Activated CD8-positive, alpha-beta memory T cell treated with anti-CD3 and anti-CD28 coated beads, Interleukin-2, amount 10 ng/mL, durations not matched to agents 7 days and 5 days (primary cell): ENCODE results near the gene TRPM2. TPM values are rescaled to one million over a fixed set of nuclear protein-coding genes. Genes with fewer than 3 reads are reported as not detected.

ENCODE experiments used
- ATAC-seq: fragments of 150-1000 bp; cut with Tn5 transposase; one replicate; pipeline ENCODE4 v1.10.0; 2021; ENCODE audit warnings: moderate library complexity
- CTCF ChIA-PET: fragments of 350-600 bp; sonication (Branson Sonifier 250); formaldehyde crosslinking; loops from one replicate; lab custom pipeline; 2021; ENCODE audit warnings: antibody characterized with exemption; lab: Charles Lee
- DNase-seq: peaks from one replicate; pipeline ENCODE4 v3.0.0-alpha.2; 2020
- H3K27ac Mint-ChIP-seq: one replicate; pipeline ENCODE4 v1.8.0; 2021; ENCODE audit warnings: mild to moderate bottlenecking, mixed read lengths
- H3K27me3 Mint-ChIP-seq: one replicate; pipeline ENCODE4 v1.8.0; 2021; ENCODE audit warnings: mixed read lengths
- H3K36me3 Mint-ChIP-seq: one replicate; pipeline ENCODE4 v1.8.0; 2021; ENCODE audit warnings: mild to moderate bottlenecking, mixed read lengths
- H3K4me1 Mint-ChIP-seq: one replicate; pipeline ENCODE4 v1.8.0; 2021; ENCODE audit warnings: mixed read lengths
- H3K4me3 Mint-ChIP-seq: one replicate; pipeline ENCODE4 v1.8.0; 2021; ENCODE audit warnings: mild to moderate bottlenecking, moderate library complexity, mixed read lengths
- H3K9me3 Mint-ChIP-seq: one replicate; pipeline ENCODE4 v1.8.0; 2022; ENCODE audit warnings: low read depth, mixed read lengths
- total RNA-seq, 2 experiments: library from RNA; stranded (reverse); gene quantifications; one replicate each; pipeline ENCODE4 v1.2.3, GENCODE V29; 2021

TRPM2 gene
- total RNA-seq, 2 experiments from 2014 or later = 21.2 to 32.7 TPM

- Mint-ChIP-seq H3K4me3 (no peak overlapping the region), H3K36me3 (peaks cover 5% of the 10 kb centered on the region), H3K9me3 (no peaks in the 10 kb centered on the region), H3K27me3 (no peaks in the 10 kb centered on the region), H3K4me1 (no peaks in the 10 kb centered on the region), H3K27ac (no peak overlapping the region)
- CTCF ChIA-PET = no interaction called here
- no peak for DNase-seq
- ATAC-seq = no peak
Measured at GRCh38 chr21:44316277-44316900, 37.0 kb upstream of the TRPM2 start.

DNA sequence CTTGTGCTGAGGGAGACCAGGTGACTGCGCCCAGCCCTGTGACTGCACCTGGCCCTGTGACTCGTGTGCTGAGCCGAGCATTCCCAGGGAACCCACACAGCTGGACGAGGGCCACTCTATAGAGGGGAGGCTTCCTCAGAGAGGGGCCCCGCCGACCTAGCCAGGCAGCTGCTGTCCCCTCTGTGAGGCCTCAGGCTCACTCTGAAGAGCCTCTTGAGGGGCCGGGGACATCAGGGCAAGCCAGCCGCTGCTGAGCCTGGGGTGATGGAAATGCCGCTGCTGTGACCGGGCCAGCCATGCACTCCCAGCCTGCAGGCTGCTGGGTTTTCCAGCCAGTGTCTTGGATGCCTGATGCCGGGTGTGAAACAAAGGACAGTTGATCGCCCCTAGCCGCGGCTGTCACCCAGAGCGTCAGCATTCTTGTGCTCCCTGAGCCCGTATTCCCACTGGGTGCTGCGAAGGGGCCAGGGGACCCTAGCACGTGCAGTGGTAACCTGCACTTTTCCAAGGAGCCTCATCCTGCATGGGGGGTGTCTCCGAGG lies 36.1 kb upstream of the TRPM2 start:
- Mint-ChIP-seq H3K9me3 (no peaks in the 10 kb centered on the region), H3K27me3 (no peaks in the 10 kb centered on the region), H3K27ac (no peak overlapping the region), H3K4me1 (no peaks in the 10 kb centered on the region), H3K4me3 (no peak overlapping the region), H3K36me3 (peaks cover 5% of the 10 kb centered on the region)
- CTCF ChIA-PET = no interaction called here
- ATAC-seq (no peak), DNase-seq (no peak)

DNA sequence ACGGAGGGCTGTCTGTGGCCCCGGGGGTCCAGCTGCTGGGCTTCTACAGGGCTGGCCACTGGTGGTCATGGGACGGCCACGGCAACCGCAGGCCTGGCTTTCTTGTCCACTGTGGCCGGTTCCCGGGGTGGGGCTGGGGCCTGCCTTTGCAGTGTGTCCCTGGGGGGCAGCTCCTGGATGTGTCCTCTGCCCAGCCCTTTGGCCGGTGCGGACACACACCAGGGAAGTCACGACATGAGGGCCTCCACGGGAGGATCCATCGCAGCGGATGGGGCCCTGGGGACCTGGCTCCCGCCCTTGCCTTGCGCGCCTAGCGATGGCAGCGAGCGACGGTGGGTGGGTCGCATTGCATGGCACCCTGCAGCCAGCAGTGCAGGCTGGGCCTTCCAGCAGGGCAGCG lies 35.5 kb upstream of the TRPM2 start:
- Mint-ChIP-seq H3K4me1 (no peaks in the 10 kb centered on the region), H3K9me3 (no peaks in the 10 kb centered on the region), H3K4me3 (no peak overlapping the region), H3K36me3 (peaks cover 5% of the 10 kb centered on the region), H3K27me3 (no peaks in the 10 kb centered on the region), H3K27ac (no peak overlapping the region)
- ATAC-seq (no peak), DNase-seq (no peak)
- CTCF ChIA-PET = no interaction called here

- Mint-ChIP-seq H3K36me3 (peaks cover 5% of the 10 kb centered on the region), H3K4me1 (no peaks in the 10 kb centered on the region), H3K27ac (no peak overlapping the region), H3K4me3 (no peak overlapping the region), H3K9me3 (no peaks in the 10 kb centered on the region), H3K27me3 (no peaks in the 10 kb centered on the region)
- no peak for DNase-seq
- ATAC-seq = no peak
- CTCF ChIA-PET = no interaction called here
Measured at GRCh38 chr21:44318489-44319285, 34.7 kb upstream of the TRPM2 start.

GRCh38 chr21:44319407-44320065 lies 33.9 kb upstream of the TRPM2 start:
- Mint-ChIP-seq H3K9me3 (no peaks in the 10 kb centered on the region), H3K4me3 (no peak overlapping the region), H3K27me3 (no peaks in the 10 kb centered on the region), H3K36me3 (peaks cover 5% of the 10 kb centered on the region), H3K27ac (no peak overlapping the region), H3K4me1 (no peaks in the 10 kb centered on the region)
- CTCF ChIA-PET = no interaction called here
- ATAC-seq = no peak
- no peak for DNase-seq

- no peaks in the 10 kb centered on the region for H3K9me3 Mint-ChIP-seq
- peaks cover 7% of the 10 kb centered on the region for H3K36me3 Mint-ChIP-seq
- H3K4me3 Mint-ChIP-seq = no peak overlapping the region
- CTCF ChIA-PET = no interaction called here
- no peak for DNase-seq
- H3K27ac Mint-ChIP-seq = no peak overlapping the region
- no peaks in the 10 kb centered on the region for H3K4me1 Mint-ChIP-seq
- H3K27me3 Mint-ChIP-seq = no peaks in the 10 kb centered on the region
- no peak for ATAC-seq
Measured at GRCh38 chr21:44320847-44321246, 32.6 kb upstream of the TRPM2 start.

- no peak for DNase-seq
- no peaks in the 10 kb centered on the region for H3K9me3 Mint-ChIP-seq
- no peaks in the 10 kb centered on the region for H3K4me1 Mint-ChIP-seq
- peaks cover 4% of the 10 kb centered on the region for H3K36me3 Mint-ChIP-seq
- no peak for ATAC-seq
- H3K27ac Mint-ChIP-seq = no peak overlapping the region
- CTCF ChIA-PET = no interaction called here
- no peak overlapping the region for H3K4me3 Mint-ChIP-seq
- H3K27me3 Mint-ChIP-seq = no peaks in the 10 kb centered on the region
Measured at GRCh38 chr21:44321846-44322450, 31.5 kb upstream of the TRPM2 start.

GRCh38 chr21:44322621-44323325 lies 30.6 kb upstream of the TRPM2 start:
- Mint-ChIP-seq H3K4me1 (no peaks in the 10 kb centered on the region), H3K27me3 (no peaks in the 10 kb centered on the region), H3K27ac (no peak overlapping the region), H3K4me3 (no peak overlapping the region), H3K36me3 (peaks cover 4% of the 10 kb centered on the region), H3K9me3 (no peaks in the 10 kb centered on the region)
- CTCF ChIA-PET = no interaction called here
- ATAC-seq (no peak), DNase-seq (no peak)

DNA sequence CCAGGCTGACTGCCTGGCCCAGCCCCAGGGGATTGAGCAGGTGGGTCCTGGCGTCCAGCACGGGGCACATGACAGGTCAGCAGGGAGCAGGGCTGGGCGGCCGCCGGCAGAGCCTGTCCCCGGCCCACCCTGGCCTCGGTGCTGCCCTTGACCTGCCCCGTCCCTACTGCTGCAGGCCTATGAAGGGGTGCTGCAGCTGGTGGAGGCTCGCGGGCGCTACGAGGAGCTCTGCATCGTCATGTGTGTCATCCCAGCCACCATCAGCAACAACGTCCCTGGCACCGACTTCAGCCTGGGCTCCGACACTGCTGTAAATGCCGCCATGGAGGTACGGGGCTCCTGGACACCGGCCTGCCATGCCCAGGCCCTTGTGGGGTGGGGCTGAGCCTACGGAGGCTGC lies 29.8 kb upstream of the TRPM2 start:
- ATAC-seq = no peak
- no peak overlapping the region for H3K27ac Mint-ChIP-seq
- H3K36me3 Mint-ChIP-seq = peaks cover 4% of the 10 kb centered on the region
- H3K9me3 Mint-ChIP-seq = no peaks in the 10 kb centered on the region
- CTCF ChIA-PET = no interaction called here
- H3K4me3 Mint-ChIP-seq = no peak overlapping the region
- no peaks in the 10 kb centered on the region for H3K27me3 Mint-ChIP-seq
- DNase-seq = no peak
- H3K4me1 Mint-ChIP-seq = no peaks in the 10 kb centered on the region

- Mint-ChIP-seq H3K4me3 (no peak overlapping the region), H3K27me3 (no peaks in the 10 kb centered on the region), H3K36me3 (peaks cover 2% of the 10 kb centered on the region), H3K27ac (no peak overlapping the region), H3K9me3 (no peaks in the 10 kb centered on the region), H3K4me1 (no peaks in the 10 kb centered on the region)
- CTCF ChIA-PET = no interaction called here
- no peak for ATAC-seq
- DNase-seq = no peak
Measured at GRCh38 chr21:44324106-44324853, 29.1 kb upstream of the TRPM2 start.

DNA sequence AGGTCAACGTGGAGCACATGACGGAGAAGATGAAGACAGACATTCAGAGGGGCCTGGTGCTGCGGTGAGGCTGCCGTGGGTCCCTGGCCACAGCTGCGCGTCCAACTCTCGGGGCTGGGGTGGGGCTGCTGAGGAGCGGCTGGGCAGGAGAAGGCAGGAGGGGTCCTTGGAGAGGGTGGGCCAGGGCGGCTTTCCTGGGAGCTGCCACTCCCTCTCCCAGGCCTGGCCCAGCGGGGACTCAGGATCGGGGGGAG lies 28.6 kb upstream of the TRPM2 start:
- no peak for ATAC-seq
- H3K9me3 Mint-ChIP-seq = no peaks in the 10 kb centered on the region
- H3K27me3 Mint-ChIP-seq = no peaks in the 10 kb centered on the region
- CTCF ChIA-PET = no interaction called here
- H3K36me3 Mint-ChIP-seq = peaks cover 2% of the 10 kb centered on the region
- H3K4me3 Mint-ChIP-seq = no peak overlapping the region
- no peak overlapping the region for H3K27ac Mint-ChIP-seq
- no peaks in the 10 kb centered on the region for H3K4me1 Mint-ChIP-seq
- no peak for DNase-seq

DNA sequence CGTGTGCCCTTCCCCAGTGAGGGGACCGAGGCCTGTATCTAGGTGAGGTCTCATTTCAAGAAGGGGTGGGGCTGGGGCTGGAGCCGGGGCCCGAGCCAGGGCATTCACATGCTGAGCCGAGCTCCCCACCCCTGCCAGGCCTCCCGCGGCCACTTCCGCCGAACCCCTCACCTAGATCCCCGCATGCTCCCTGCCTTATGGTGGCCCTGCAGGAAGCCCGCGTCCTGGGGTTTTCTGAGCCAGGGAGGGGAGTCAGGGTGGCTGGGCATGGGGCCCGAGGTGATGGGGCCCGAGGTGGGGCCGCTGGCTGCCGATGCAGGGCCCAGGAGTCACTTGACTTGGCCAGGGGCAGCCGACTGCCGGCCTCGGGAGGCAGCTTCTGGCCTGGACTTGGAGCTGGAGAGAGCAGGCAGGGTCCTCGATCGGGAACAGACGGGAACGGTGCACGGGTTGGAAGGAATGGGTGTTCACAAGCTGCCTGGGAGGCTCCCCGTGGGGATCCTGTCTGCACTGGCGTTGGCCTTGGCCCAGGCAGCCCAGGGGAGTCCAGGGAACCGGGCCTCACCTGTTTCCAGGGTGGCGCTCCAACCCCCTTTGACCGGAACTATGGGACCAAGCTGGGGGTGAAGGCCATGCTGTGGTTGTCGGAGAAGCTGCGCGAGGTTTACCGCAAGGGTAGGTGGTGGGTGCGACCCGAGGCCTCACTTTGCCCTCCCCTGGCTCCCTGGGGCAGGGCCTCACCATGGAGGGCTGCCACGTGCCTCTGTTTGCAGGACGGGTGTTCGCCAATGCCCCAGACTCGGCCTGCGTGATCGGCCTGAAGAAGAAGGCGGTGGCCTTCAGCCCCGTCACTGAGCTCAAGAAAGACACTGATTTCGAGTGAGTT lies 27.8 kb upstream of the TRPM2 start:
- no peaks in the 10 kb centered on the region for H3K4me1 Mint-ChIP-seq
- H3K27me3 Mint-ChIP-seq = no peaks in the 10 kb centered on the region
- H3K4me3 Mint-ChIP-seq = no peak overlapping the region
- no peak overlapping the region for H3K27ac Mint-ChIP-seq
- DNase-seq (no peak), ATAC-seq (no peak)
- peaks cover 2% of the 10 kb centered on the region for H3K36me3 Mint-ChIP-seq
- CTCF ChIA-PET = no interaction called here
- H3K9me3 Mint-ChIP-seq = no peaks in the 10 kb centered on the region
